ENCODE measurements around the gene DPP9.

The DPP9 gene

GRCh38 chr19:4638317-4638716 is 85.3 kb downstream of the DPP9 start:
- peaks cover 29% of the 10 kb centered on the region for H3K4me1 Mint-ChIP-seq (ENCODE audit: low read depth)
- no peak overlapping the region for H3K4me3 Mint-ChIP-seq

GRCh38 chr19:4636761-4637160 is 86.9 kb downstream of the DPP9 start:
- no peaks in the 10 kb centered on the region for H3K36me3 Mint-ChIP-seq (ENCODE audit: low read depth)
- peaks cover 28% of the 10 kb centered on the region for H3K4me1 Mint-ChIP-seq (ENCODE audit: low read depth)
- no peaks in the 10 kb centered on the region for H3K27me3 Mint-ChIP-seq (ENCODE audit: low read depth)
- H3K27ac Mint-ChIP-seq, result peak overlapping the region; percentile 49
- H3K9me3 Mint-ChIP-seq, result no peaks in the 10 kb centered on the region
- no peak overlapping the region for H3K4me3 Mint-ChIP-seq

More at GRCh38 chr19:4638317-4638716, 85.3 kb downstream of the DPP9 start:
- Mint-ChIP-seq H3K27me3 (ENCODE audit: low read depth) (no peaks in the 10 kb centered on the region), H3K36me3 (ENCODE audit: low read depth) (no peaks in the 10 kb centered on the region), H3K27ac (no peak overlapping the region), H3K9me3 (no peaks in the 10 kb centered on the region)

GRCh38 chr19:4636151-4636717 is 87.4 kb downstream of the DPP9 start:
- Mint-ChIP-seq H3K4me3 (no peak overlapping the region), H3K4me1 (ENCODE audit: low read depth) (peaks cover 26% of the 10 kb centered on the region), H3K27ac (peak overlapping the region; percentile 49), H3K27me3 (ENCODE audit: low read depth) (no peaks in the 10 kb centered on the region), H3K36me3 (ENCODE audit: low read depth) (no peaks in the 10 kb centered on the region), H3K9me3 (no peaks in the 10 kb centered on the region)

- Mint-ChIP-seq H3K27ac (no peak overlapping the region), H3K27me3 (ENCODE audit: low read depth) (no peaks in the 10 kb centered on the region), H3K4me3 (no peak overlapping the region), H3K9me3 (no peaks in the 10 kb centered on the region), H3K4me1 (ENCODE audit: low read depth) (peaks cover 24% of the 10 kb centered on the region), H3K36me3 (ENCODE audit: low read depth) (no peaks in the 10 kb centered on the region)
Measured at GRCh38 chr19:4635754-4636116, 87.9 kb downstream of the DPP9 start.

GRCh38 chr19:4633140-4633967 is 90.3 kb downstream of the DPP9 start:
- Mint-ChIP-seq H3K4me1 (ENCODE audit: low read depth) (peaks cover 16% of the 10 kb centered on the region), H3K4me3 (peak overlapping the region; percentile 59), H3K36me3 (ENCODE audit: low read depth) (no peaks in the 10 kb centered on the region), H3K27me3 (ENCODE audit: low read depth) (no peaks in the 10 kb centered on the region), H3K27ac (no peak overlapping the region), H3K9me3 (no peaks in the 10 kb centered on the region)

All from T-helper 1 cell treated with Interleukin-12 subunit alpha and Interleukin-12 subunit beta and Interleukin-4 antibody, amounts not matched to agents 30 μg/mL and 1 μg/mL, for 36 hours (primary cell).